AG10803 (cell line): ENCODE measurements around the gene ZNF701.
A peak's percentile ranks its signal among the peaks of the same experiment; 100 is the strongest.
"Not testable (repeated sequence)": the region's sequence is repeated elsewhere in the genome, so short reads cannot be mapped to it uniquely, and the experiment has no call there.

ENCODE experiments used
- DNase-seq: peaks from one replicate; pipeline ENCODE4 v3.0.0; 2010; ENCODE audit warnings: low read depth
- H3K4me3 ChIP-seq: 2 replicates; pipeline ENCODE4 v1.5.1; 2011; ENCODE audit warnings: mild to moderate bottlenecking, low read length, control low read depth
- TF ChIP-seq, protein P1 (sequence below): conservative IDR thresholded peaks from 2 replicates; pipeline ENCODE4 v1.5.1; 2011; ENCODE audit warnings: mild to moderate bottlenecking, low read length, control low read depth, inconsistent platforms

Gene ZNF701

GRCh38 chr19:52533901-52534300 is 36.2 kb upstream of the ZNF701 start:
- TF ChIP-seq, protein P1, sequence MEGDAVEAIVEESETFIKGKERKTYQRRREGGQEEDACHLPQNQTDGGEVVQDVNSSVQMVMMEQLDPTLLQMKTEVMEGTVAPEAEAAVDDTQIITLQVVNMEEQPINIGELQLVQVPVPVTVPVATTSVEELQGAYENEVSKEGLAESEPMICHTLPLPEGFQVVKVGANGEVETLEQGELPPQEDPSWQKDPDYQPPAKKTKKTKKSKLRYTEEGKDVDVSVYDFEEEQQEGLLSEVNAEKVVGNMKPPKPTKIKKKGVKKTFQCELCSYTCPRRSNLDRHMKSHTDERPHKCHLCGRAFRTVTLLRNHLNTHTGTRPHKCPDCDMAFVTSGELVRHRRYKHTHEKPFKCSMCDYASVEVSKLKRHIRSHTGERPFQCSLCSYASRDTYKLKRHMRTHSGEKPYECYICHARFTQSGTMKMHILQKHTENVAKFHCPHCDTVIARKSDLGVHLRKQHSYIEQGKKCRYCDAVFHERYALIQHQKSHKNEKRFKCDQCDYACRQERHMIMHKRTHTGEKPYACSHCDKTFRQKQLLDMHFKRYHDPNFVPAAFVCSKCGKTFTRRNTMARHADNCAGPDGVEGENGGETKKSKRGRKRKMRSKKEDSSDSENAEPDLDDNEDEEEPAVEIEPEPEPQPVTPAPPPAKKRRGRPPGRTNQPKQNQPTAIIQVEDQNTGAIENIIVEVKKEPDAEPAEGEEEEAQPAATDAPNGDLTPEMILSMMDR, result no peak
- DNase-seq, result no peak
- no peak overlapping the region for H3K4me3 ChIP-seq

DNA sequence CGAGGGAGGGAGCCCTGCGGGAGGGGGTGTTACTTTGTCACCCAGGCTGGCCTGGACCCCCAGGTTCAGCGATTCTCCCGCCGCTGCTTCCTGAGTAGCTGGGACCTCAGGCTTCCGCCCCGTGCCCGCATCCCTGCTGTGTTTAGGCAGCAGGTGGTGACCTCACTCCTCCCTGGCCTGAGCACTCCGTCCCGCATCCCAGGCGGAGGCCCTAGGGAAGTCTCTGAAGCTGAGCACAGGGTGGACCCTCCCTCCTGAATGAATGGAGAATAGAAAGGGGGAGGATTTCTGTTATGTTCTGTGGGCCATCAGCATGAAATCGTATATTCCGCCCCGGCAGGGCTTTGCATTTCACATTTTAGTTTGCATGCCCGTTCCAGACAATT is 34.7 kb upstream of the ZNF701 start:
- not testable (repeated sequence) for DNase-seq
- peak overlapping the region; percentile 76 for H3K4me3 ChIP-seq

DNA sequence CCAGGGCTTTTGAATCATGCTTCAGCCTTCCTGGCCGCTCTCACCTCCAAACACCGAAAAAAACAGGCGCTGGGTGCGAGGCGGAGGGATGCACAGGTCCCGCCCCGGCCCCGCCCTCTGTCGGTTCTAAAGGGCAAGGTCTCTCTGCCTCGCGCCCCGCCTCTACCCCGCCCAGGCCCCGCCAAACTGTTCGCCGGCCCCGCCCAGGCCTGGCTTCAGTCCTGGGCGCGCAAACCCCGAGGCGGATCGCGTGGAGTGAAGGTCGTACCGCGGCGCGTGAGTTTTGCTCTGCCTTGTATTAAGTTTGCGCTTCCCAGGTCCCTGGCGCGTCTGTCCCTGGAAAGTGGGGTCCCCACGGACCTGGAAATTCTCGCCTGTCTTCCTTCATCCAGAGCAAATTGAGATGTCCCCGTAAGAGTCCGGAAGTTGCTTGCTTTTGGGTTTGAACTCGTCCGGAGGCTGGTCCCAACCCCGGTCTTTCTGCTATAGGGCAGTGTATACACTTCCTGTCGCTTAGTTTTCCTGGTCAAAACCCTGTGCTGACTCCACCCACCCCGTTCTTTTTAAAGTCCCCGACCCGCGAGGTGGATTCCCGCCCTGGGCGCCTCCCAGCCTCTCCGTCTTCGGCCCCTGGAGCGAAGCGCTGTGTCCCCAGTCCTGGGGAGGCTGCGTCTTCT is 34.2 kb upstream of the ZNF701 start:
- peak; percentile 71 for DNase-seq
- TF ChIP-seq, protein P1, result no peak; the same call in 1 of the 2 replicates
- peak overlapping the region; percentile 76 for H3K4me3 ChIP-seq

GRCh38 chr19:52536448-52536800 is 33.7 kb upstream of the ZNF701 start:
- H3K4me3 ChIP-seq, result peak overlapping the region; percentile 76
- peak; percentile 4 for DNase-seq
- TF ChIP-seq, protein P1, result no peak

- DNase-seq, H3K4me3 ChIP-seq: not testable (repeated sequence)
These were observed 31.3 kb upstream of the ZNF701 start for GRCh38 chr19:52538815-52539214.

GRCh38 chr19:52541176-52541575 is 28.9 kb upstream of the ZNF701 start:
- not testable (repeated sequence) for H3K4me3 ChIP-seq, DNase-seq

GRCh38 chr19:52541608-52542007 is 28.5 kb upstream of the ZNF701 start:
- TF ChIP-seq, protein P1, result no peak
- DNase-seq, result no peak
- H3K4me3 ChIP-seq, result no peak overlapping the region

DNA sequence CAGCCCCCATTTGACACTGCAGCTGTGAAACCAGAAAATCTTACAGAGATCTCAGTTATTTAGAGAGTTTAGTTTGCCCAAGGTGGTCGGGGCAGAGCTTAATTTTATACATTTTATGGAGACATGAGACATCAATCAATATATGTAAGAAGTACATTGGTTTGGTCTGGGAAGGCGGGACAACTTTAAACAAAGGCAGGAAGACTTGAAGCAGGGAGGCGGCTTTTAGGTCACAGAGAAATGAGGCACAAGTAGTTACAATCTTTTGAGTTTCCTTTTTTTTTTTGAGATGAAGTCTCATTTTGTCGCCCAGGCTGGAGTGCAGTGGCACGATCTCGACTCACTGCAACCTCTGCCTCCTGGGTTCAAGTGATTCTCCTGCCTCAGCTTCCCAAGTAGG is 27.5 kb upstream of the ZNF701 start:
- not testable (repeated sequence) for DNase-seq, H3K4me3 ChIP-seq

DNA sequence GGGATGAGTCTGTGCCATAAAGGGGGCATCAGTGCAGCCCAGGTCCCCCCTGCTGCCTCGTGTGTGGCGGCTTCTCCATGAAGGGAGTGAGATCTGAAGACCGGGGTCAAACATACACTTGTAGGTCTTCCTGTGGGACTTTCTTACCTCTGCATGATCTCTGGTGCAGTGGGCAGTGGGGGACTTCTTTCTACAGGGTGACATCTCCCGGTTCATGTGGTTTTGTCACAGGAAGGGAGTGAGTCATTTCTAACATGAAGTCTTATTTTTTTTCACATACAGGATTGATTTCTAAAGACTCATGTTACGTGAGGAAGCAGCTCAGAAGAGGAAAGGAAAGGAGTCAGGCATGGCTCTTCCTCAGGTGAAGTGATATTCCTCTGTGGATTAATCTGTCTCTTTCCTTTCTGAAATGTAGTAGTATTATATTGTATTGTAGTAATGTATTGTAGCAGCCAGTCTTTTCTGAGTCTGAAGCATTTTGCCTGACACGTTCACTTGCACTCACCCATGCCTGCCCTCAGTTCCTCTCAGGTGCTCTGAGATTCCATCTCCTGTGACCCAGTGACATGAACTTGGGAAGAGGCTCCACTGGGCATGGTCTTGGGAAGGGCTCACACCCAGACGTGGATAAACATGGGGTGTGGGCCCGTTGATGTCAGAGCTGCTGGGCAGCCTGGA is 27.0 kb upstream of the ZNF701 start:
- DNase-seq, result no peak
- H3K4me3 ChIP-seq, result no peak overlapping the region

More for the DNA sequence above, 27.0 kb upstream of the ZNF701 start:
- TF ChIP-seq, protein P1, result no peak
